Loucy (cell line): ENCODE measurements around the gene SCARF2.

ENCODE experiments used
- H2AFZ ChIP-seq: fragments of 200-600 bp; sonication (generic); 2 replicates; pipeline ENCODE4 v1.6.0; 2016; ENCODE audit warnings: antibody characterized with exemption, mild to moderate bottlenecking, low read length, moderate library complexity
- H3F3A ChIP-seq: fragments of 200-600 bp; 2 replicates; pipeline ENCODE4 v1.6.0; 2016; ENCODE audit warnings: antibody characterized with exemption, low read depth, mild to moderate bottlenecking
- H3K27me3 ChIP-seq: fragments of 200-600 bp; sonication (generic); 2 replicates; pipeline ENCODE4 v1.6.1; 2014; ENCODE audit warnings: low read length, mild to moderate bottlenecking; ENCODE audit not compliant: insufficient read depth, poor library complexity, severe bottlenecking
- H3K36me3 ChIP-seq: fragments of 200-600 bp; sonication (generic); 2 replicates; pipeline ENCODE4 v1.6.1; 2016; ENCODE audit warnings: low read length; ENCODE audit not compliant: insufficient read depth
- H3K4me1 ChIP-seq: fragments of 200-600 bp; sonication (generic); 2 replicates; pipeline ENCODE4 v1.5.1; 2014; ENCODE audit warnings: low read length, mild to moderate bottlenecking; ENCODE audit not compliant: insufficient read depth, poor library complexity, severe bottlenecking
- H3K4me2 ChIP-seq: fragments of 200-600 bp; sonication (generic); 2 replicates; pipeline ENCODE4 v1.6.0; 2014; ENCODE audit warnings: antibody characterized with exemption, low read length, low read depth, mild to moderate bottlenecking; ENCODE audit not compliant: poor library complexity, severe bottlenecking
- H3K4me3 ChIP-seq: fragments of 200-600 bp; sonication (generic); 2 replicates; pipeline ENCODE4 v1.5.1; 2014; ENCODE audit warnings: low read length, mild to moderate bottlenecking, mixed read lengths; ENCODE audit not compliant: poor library complexity, severe bottlenecking
- H3K79me2 ChIP-seq: fragments of 200-600 bp; sonication (generic); 2 replicates; pipeline ENCODE4 v1.6.1; 2014; ENCODE audit warnings: low read length; ENCODE audit not compliant: insufficient read depth
- H3K9ac ChIP-seq: fragments of 200-600 bp; sonication (generic); 2 replicates; pipeline ENCODE4 v1.6.0; 2014; ENCODE audit warnings: mild to moderate bottlenecking, low read depth, low read length, moderate library complexity; ENCODE audit not compliant: poor library complexity, severe bottlenecking
- H3K9me2 ChIP-seq: fragments of 200-600 bp; sonication (generic); replicated peaks from 2 replicates; pipeline ENCODE4 v1.6.1; 2016; ENCODE audit warnings: low read depth, low read length, mixed read lengths
- H3K9me3 ChIP-seq: fragments of 200-600 bp; sonication (generic); 2 replicates; pipeline ENCODE4 v1.6.1; 2014; ENCODE audit warnings: mild to moderate bottlenecking, antibody characterized with exemption, low read length, low read depth; ENCODE audit not compliant: insufficient read depth
- H4K20me1 ChIP-seq: fragments of 200-600 bp; sonication (generic); 2 replicates; pipeline ENCODE4 v1.6.0; 2014; ENCODE audit warnings: antibody characterized with exemption, low read length, mild to moderate bottlenecking; ENCODE audit not compliant: insufficient read depth, poor library complexity, severe bottlenecking
- CTCF ChIP-seq: fragments of 200-600 bp; sonication (generic); conservative IDR thresholded peaks from 2 replicates; pipeline ENCODE4 v1.5.1; 2014; ENCODE audit warnings: mild to moderate bottlenecking, antibody characterized with exemption, low read length
- EZH2phosphoT487 ChIP-seq: fragments of 200-600 bp; IDR thresholded peaks from 2 replicates; pipeline ENCODE4 v1.6.1; 2018; ENCODE audit warnings: antibody characterized with exemption, mild to moderate bottlenecking, moderate library complexity, borderline replicate concordance

SCARF2 gene

GRCh38 chr22:20423906-20424551 lies 13.6 kb downstream of the SCARF2 start:
- H3K9me2 ChIP-seq, result no peaks in the 10 kb centered on the region
- TF ChIP-seq EZH2phosphoT487 (no peak), CTCF (no peak)
- H3K4me2 ChIP-seq, result no peak overlapping the region
- no peak overlapping the region for H3K9ac ChIP-seq
- peaks cover 17% of the 10 kb centered on the region for H3K4me1 ChIP-seq
- H3F3A ChIP-seq, result no peaks in the 10 kb centered on the region
- H4K20me1 ChIP-seq, result no peaks in the 10 kb centered on the region
- H3K4me3 ChIP-seq, result no peak overlapping the region
- no peak overlapping the region for H2AFZ ChIP-seq
- no peaks in the 10 kb centered on the region for H3K9me3 ChIP-seq
- no peaks in the 10 kb centered on the region for H3K79me2 ChIP-seq
- H3K36me3 ChIP-seq, result no peaks in the 10 kb centered on the region
- H3K27me3 ChIP-seq, result no peaks in the 10 kb centered on the region

GRCh38 chr22:20423008-20423905 lies 14.4 kb downstream of the SCARF2 start:
- TF ChIP-seq EZH2phosphoT487 (no peak), CTCF (no peak)
- Histone ChIP-seq H3K27me3 (no peaks in the 10 kb centered on the region), H4K20me1 (no peaks in the 10 kb centered on the region), H3K4me1 (peaks cover 17% of the 10 kb centered on the region), H3K9me3 (no peaks in the 10 kb centered on the region), H3K4me3 (no peak overlapping the region), H3K4me2 (no peak overlapping the region), H3K9me2 (no peaks in the 10 kb centered on the region), H3K36me3 (no peaks in the 10 kb centered on the region), H2AFZ (no peak overlapping the region), H3F3A (no peaks in the 10 kb centered on the region), H3K9ac (no peak overlapping the region), H3K79me2 (no peaks in the 10 kb centered on the region)

- H3K4me3 ChIP-seq, result no peak overlapping the region
- H2AFZ ChIP-seq, result no peak overlapping the region
- no peak overlapping the region for H3K9ac ChIP-seq
- TF ChIP-seq EZH2phosphoT487 (no peak), CTCF (no peak)
- H3K4me2 ChIP-seq, result no peak overlapping the region
- peaks cover 17% of the 10 kb centered on the region for H3K4me1 ChIP-seq
- H3K36me3 ChIP-seq, result no peaks in the 10 kb centered on the region
- no peaks in the 10 kb centered on the region for H3K9me2 ChIP-seq
- no peaks in the 10 kb centered on the region for H4K20me1 ChIP-seq
- no peaks in the 10 kb centered on the region for H3K79me2 ChIP-seq
- no peaks in the 10 kb centered on the region for H3F3A ChIP-seq
- no peaks in the 10 kb centered on the region for H3K9me3 ChIP-seq
- no peaks in the 10 kb centered on the region for H3K27me3 ChIP-seq
These were observed 15.2 kb downstream of the SCARF2 start for GRCh38 chr22:20422271-20423007.
